CD4-positive, alpha-beta memory T cell (primary cell): ENCODE measurements around the gene KRTAP10-9. TPM values are rescaled to one million over a fixed set of nuclear protein-coding genes. Genes with fewer than 3 reads are reported as not detected.
A peak's percentile ranks its signal among the peaks of the same experiment; 100 is the strongest.

Experiments used
- CTCF ChIA-PET: fragments of 350-600 bp; sonication (Branson Sonifier 250); formaldehyde crosslinking; loops from one replicate; lab custom pipeline; 2021; ENCODE audit warnings: inconsistent platforms; ENCODE audit not compliant: partially characterized antibody; lab: Charles Lee
- POLR2A ChIA-PET: fragments of 350-600 bp; sonication (Branson Sonifier 250); formaldehyde crosslinking; loops from one replicate; lab custom pipeline; 2021; ENCODE audit not compliant: partially characterized antibody; lab: Charles Lee
- DNase-seq, 5 donors: peaks; one replicate each; pipeline versions ENCODE4 v3.0.0 to v3.0.0-alpha.2; 2020 to 2022; ENCODE audit warnings: mixed read lengths in 1 of 5
- H3K27ac ChIP-seq: one replicate; pipeline ENCODE4 v1.7.0; 2013; ENCODE audit warnings: low read depth, low read length
- H3K27me3 ChIP-seq: 2 replicates; pipeline ENCODE4 v1.7.0; 2013; ENCODE audit warnings: mild to moderate bottlenecking, low read length, moderate library complexity; ENCODE audit not compliant: insufficient read depth
- H3K36me3 ChIP-seq: 2 replicates; pipeline ENCODE4 v1.7.0; 2013; ENCODE audit warnings: mild to moderate bottlenecking, low read length, moderate library complexity; ENCODE audit not compliant: insufficient read depth
- H3K4me1 ChIP-seq: 2 replicates; pipeline ENCODE4 v1.7.0; 2013; ENCODE audit warnings: mild to moderate bottlenecking, low read length, moderate library complexity; ENCODE audit not compliant: insufficient read depth
- H3K4me3 ChIP-seq, 2 donors: one replicate each; pipeline ENCODE4 v1.7.0; 2013; ENCODE audit warnings: low read length in 2 of 2, mild to moderate bottlenecking in 1 of 2
- H3K9me3 ChIP-seq, 2 donors: one replicate each; pipeline ENCODE4 v1.7.0; 2013; ENCODE audit warnings: low read length in 2 of 2, control low read depth in 1 of 2; ENCODE audit not compliant: control insufficient read depth in 1 of 2
- H3K27ac Mint-ChIP-seq, 7 donors: one replicate each; pipeline ENCODE4 v1.8.0; 2020 to 2021; ENCODE audit warnings: mixed read lengths in 7 of 7, mild to moderate bottlenecking in 6 of 7, inconsistent platforms in 3 of 7, moderate library complexity in 3 of 7
- H3K27me3 Mint-ChIP-seq, 2 donors: one replicate each; pipeline ENCODE4 v1.8.0; 2020 to 2021; ENCODE audit warnings: mixed read lengths in 2 of 2
- H3K36me3 Mint-ChIP-seq, 2 donors: one replicate each; pipeline ENCODE4 v1.8.0; 2020 to 2021; ENCODE audit warnings: mixed read lengths in 2 of 2, inconsistent platforms in 1 of 2, mild to moderate bottlenecking in 1 of 2
- H3K4me1 Mint-ChIP-seq, 4 donors: one replicate each; pipeline ENCODE4 v1.8.0; 2020 to 2021; ENCODE audit warnings: mixed read lengths in 4 of 4, mild to moderate bottlenecking in 1 of 4
- H3K4me3 Mint-ChIP-seq, 8 donors: one replicate each; pipeline ENCODE4 v1.8.0; 2020 to 2021; ENCODE audit warnings: mixed read lengths in 8 of 8, mild to moderate bottlenecking in 7 of 8, moderate library complexity in 6 of 8, inconsistent platforms in 3 of 8
- H3K9me3 Mint-ChIP-seq, 8 donors: one replicate each; pipeline ENCODE4 v1.8.0; 2020 to 2021; ENCODE audit warnings: mixed read lengths in 8 of 8, mild to moderate bottlenecking in 5 of 8, inconsistent platforms in 3 of 8, moderate library complexity in 1 of 8
- intact Hi-C: fragments of 100-400 bp; cut with micrococcal nuclease; formaldehyde crosslinking; loops from one replicate; pipeline ENCODE4 v1.15.1; 2023
- polyA plus RNA-seq, 2 donors: library from polyadenylated mRNA; unstranded; fragments of 300-500 nt; fragmentation: Illumina TruSeq; gene quantifications; one replicate each; pipeline ENCODE4 v1.2.3, GENCODE V29; 2021
- total RNA-seq, 2 experiments: library from RNA; stranded (reverse); gene quantifications; one replicate each; pipeline ENCODE4 v1.2.3, GENCODE V29; 2021

Gene KRTAP10-9
- total and polyA plus RNA-seq, 4 experiments from 2014 or later = not detected

GRCh38 chr21:44601596-44602462 is 25.1 kb upstream of the KRTAP10-9 start:
- no peaks in the 10 kb centered on the region for H3K27me3 ChIP-seq
- H3K27me3 Mint-ChIP-seq = peaks cover 16 to 17% of the 10 kb centered on the region in 2 donors
- H3K9me3 Mint-ChIP-seq = peaks cover 3 to 12% (median 7%) of the 10 kb centered on the region in 8 donors
- H3K9me3 ChIP-seq = no peaks in the 10 kb centered on the region
- intact Hi-C loops = no loop called here
- peak overlapping the region in 2 of 7 donors; percentile 35 to 52 for H3K27ac Mint-ChIP-seq
- no peak overlapping the region for H3K27ac ChIP-seq
- H3K4me1 Mint-ChIP-seq = peaks cover 0 to 2% (median 0%) of the 10 kb centered on the region in 4 donors
- ChIA-PET POLR2A (no interaction called here), CTCF (no interaction called here)
- no peaks in the 10 kb centered on the region for H3K36me3 ChIP-seq
- DNase-seq = no peak
- no peak overlapping the region for H3K4me3 Mint-ChIP-seq
- no peak overlapping the region for H3K4me3 ChIP-seq
- H3K36me3 Mint-ChIP-seq = no peaks in the 10 kb centered on the region
- no peaks in the 10 kb centered on the region for H3K4me1 ChIP-seq

- Histone ChIP-seq H3K27ac (no peak overlapping the region), H3K36me3 (no peaks in the 10 kb centered on the region), H3K9me3 (no peaks in the 10 kb centered on the region), H3K4me3 (no peak overlapping the region), H3K4me1 (no peaks in the 10 kb centered on the region), H3K27me3 (no peaks in the 10 kb centered on the region)
- ChIA-PET CTCF (no interaction called here), POLR2A (no interaction called here)
- intact Hi-C loops = no loop called here
- H3K36me3 Mint-ChIP-seq = no peaks in the 10 kb centered on the region
- no peak for DNase-seq
- no peak overlapping the region for H3K27ac Mint-ChIP-seq
- peaks cover 16 to 17% of the 10 kb centered on the region in 2 donors for H3K27me3 Mint-ChIP-seq
- H3K9me3 Mint-ChIP-seq = peaks cover 3 to 12% (median 7%) of the 10 kb centered on the region in 8 donors
- H3K4me1 Mint-ChIP-seq = peaks cover 0 to 2% (median 0%) of the 10 kb centered on the region in 4 donors
- H3K4me3 Mint-ChIP-seq = no peak overlapping the region
Measured at GRCh38 chr21:44602463-44602850, 24.4 kb upstream of the KRTAP10-9 start.

- ChIA-PET CTCF (no interaction called here), POLR2A (no interaction called here)
- intact Hi-C loops = no loop called here
- H3K4me3 ChIP-seq = no peak overlapping the region
- no peak overlapping the region for H3K27ac ChIP-seq
- no peaks in the 10 kb centered on the region for H3K36me3 ChIP-seq
- Mint-ChIP-seq H3K4me1 (peaks cover 0 to 2% (median 0%) of the 10 kb centered on the region in 4 donors), H3K27ac (peak overlapping the region in 1 of 7 donors; percentile 63), H3K36me3 (no peaks in the 10 kb centered on the region), H3K4me3 (no peak overlapping the region), H3K9me3 (peaks cover 3 to 13% (median 7%) of the 10 kb centered on the region in 8 donors), H3K27me3 (peaks cover 15 to 16% of the 10 kb centered on the region in 2 donors)
- no peaks in the 10 kb centered on the region for H3K4me1 ChIP-seq
- H3K27me3 ChIP-seq = no peaks in the 10 kb centered on the region
- DNase-seq = no peak
- no peaks in the 10 kb centered on the region for H3K9me3 ChIP-seq
Measured at GRCh38 chr21:44603109-44603875, 23.6 kb upstream of the KRTAP10-9 start.

GRCh38 chr21:44603911-44604310 is 23.0 kb upstream of the KRTAP10-9 start:
- no peaks in the 10 kb centered on the region for H3K36me3 ChIP-seq
- no peak overlapping the region for H3K27ac ChIP-seq
- H3K4me1 ChIP-seq = no peaks in the 10 kb centered on the region
- ChIA-PET CTCF (no interaction called here), POLR2A (no interaction called here)
- no peaks in the 10 kb centered on the region for H3K9me3 ChIP-seq
- DNase-seq = no peak
- no peak overlapping the region for H3K4me3 Mint-ChIP-seq
- peak overlapping the region in 1 of 7 donors; percentile 63 for H3K27ac Mint-ChIP-seq
- H3K27me3 Mint-ChIP-seq = peaks cover 10 to 14% of the 10 kb centered on the region in 2 donors
- intact Hi-C loops = no loop called here
- peaks cover 2 to 3% of the 10 kb centered on the region in 2 donors for H3K36me3 Mint-ChIP-seq
- no peaks in the 10 kb centered on the region for H3K27me3 ChIP-seq
- no peak overlapping the region for H3K4me3 ChIP-seq
- peaks cover 0 to 2% (median 0%) of the 10 kb centered on the region in 4 donors for H3K4me1 Mint-ChIP-seq
- peaks cover 3 to 10% (median 5%) of the 10 kb centered on the region in 8 donors for H3K9me3 Mint-ChIP-seq

GRCh38 chr21:44606495-44606894 is 20.4 kb upstream of the KRTAP10-9 start:
- POLR2A ChIA-PET = no interaction called here
- peaks cover 3 to 30% (median 27%) of the 10 kb centered on the region in 8 donors for H3K9me3 Mint-ChIP-seq
- H3K9me3 ChIP-seq = no peaks in the 10 kb centered on the region
- no peak overlapping the region for H3K27ac ChIP-seq
- peaks cover 8 to 13% of the 10 kb centered on the region in 2 donors for H3K27me3 Mint-ChIP-seq
- no peak for DNase-seq
- no peak overlapping the region for H3K4me3 ChIP-seq
- intact Hi-C loops = no loop called here
- no peaks in the 10 kb centered on the region for H3K36me3 ChIP-seq
- H3K4me1 ChIP-seq = no peaks in the 10 kb centered on the region
- CTCF ChIA-PET = no interaction called here
- H3K27ac Mint-ChIP-seq = no peak overlapping the region
- no peaks in the 10 kb centered on the region for H3K27me3 ChIP-seq
- H3K4me1 Mint-ChIP-seq = peaks cover 0 to 2% (median 0%) of the 10 kb centered on the region in 4 donors
- H3K36me3 Mint-ChIP-seq = peaks cover 5 to 8% of the 10 kb centered on the region in 2 donors
- H3K4me3 Mint-ChIP-seq = no peak overlapping the region

GRCh38 chr21:44609193-44609592 is 17.7 kb upstream of the KRTAP10-9 start:
- Histone ChIP-seq H3K9me3 (no peaks in the 10 kb centered on the region), H3K4me3 (no peak overlapping the region), H3K27me3 (no peaks in the 10 kb centered on the region), H3K36me3 (no peaks in the 10 kb centered on the region), H3K4me1 (no peaks in the 10 kb centered on the region), H3K27ac (no peak overlapping the region)
- Mint-ChIP-seq H3K4me1 (peaks cover 0 to 2% (median under 1%) of the 10 kb centered on the region in 4 donors), H3K36me3 (peaks cover 5 to 8% of the 10 kb centered on the region in 2 donors), H3K4me3 (no peak overlapping the region), H3K27me3 (peaks cover 6 to 8% of the 10 kb centered on the region in 2 donors), H3K9me3 (peaks cover 3 to 38% (median 28%) of the 10 kb centered on the region in 8 donors), H3K27ac (no peak overlapping the region)
- DNase-seq = no peak
- intact Hi-C loops = no loop called here
- POLR2A ChIA-PET = no interaction called here
- CTCF ChIA-PET = no interaction called here
